ENCODE measurements around the gene IFI27.

IFI27 gene

GRCh38 chr14:94125659-94126418, 15.3 kb downstream of the IFI27 start:
- DNase-seq (ENCODE audit: low read depth), result no peak

GRCh38 chr14:94126419-94126677, 15.8 kb downstream of the IFI27 start:
- no peak for DNase-seq (ENCODE audit: low read depth)

GRCh38 chr14:94126800-94127199, 16.3 kb downstream of the IFI27 start:
- no peak for DNase-seq (ENCODE audit: low read depth)

- no peak for DNase-seq (ENCODE audit: low read depth)
Observed at GRCh38 chr14:94127330-94127729, 16.8 kb downstream of the IFI27 start.

- DNase-seq (ENCODE audit: low read depth), result no peak
Observed at GRCh38 chr14:94128216-94128839, 17.8 kb downstream of the IFI27 start.

- peak; percentile 34 for DNase-seq (ENCODE audit: low read depth)
Observed at GRCh38 chr14:94129111-94129757, 18.7 kb downstream of the IFI27 start, which contains the start of gene IFI27L2. IFI27L2 (minus strand) TSS chr14:94129604; CDS start chr14:94129564, 40 bp downstream.

GRCh38 chr14:94129758-94130414, 19.4 kb downstream of the IFI27 start:
- DNase-seq (ENCODE audit: low read depth), result no peak

GRCh38 chr14:94132285-94132887, 21.9 kb downstream of the IFI27 start:
- DNase-seq (ENCODE audit: low read depth), result peak; percentile 46

- no peak for DNase-seq (ENCODE audit: low read depth)
Observed at GRCh38 chr14:94135476-94135875, 24.9 kb downstream of the IFI27 start.

- peak; percentile 82 for DNase-seq (ENCODE audit: low read depth)
Observed at GRCh38 chr14:94136575-94137331, 26.2 kb downstream of the IFI27 start.

- no peak for DNase-seq (ENCODE audit: low read depth)
Observed at GRCh38 chr14:94138251-94138650, 27.7 kb downstream of the IFI27 start.

GRCh38 chr14:94139006-94139405, 28.5 kb downstream of the IFI27 start:
- no peak for DNase-seq (ENCODE audit: low read depth)

GRCh38 chr14:94139421-94139820, 28.9 kb downstream of the IFI27 start:
- no peak for DNase-seq (ENCODE audit: low read depth)

GRCh38 chr14:94142247-94142646, 31.7 kb downstream of the IFI27 start:
- no peak for DNase-seq (ENCODE audit: low read depth)

- DNase-seq (ENCODE audit: low read depth), result no peak
Observed at GRCh38 chr14:94142836-94143235, 32.3 kb downstream of the IFI27 start.

- no peak for DNase-seq (ENCODE audit: low read depth)
Observed at GRCh38 chr14:94143239-94143638, 32.7 kb downstream of the IFI27 start.

- no peak for DNase-seq (ENCODE audit: low read depth)
Observed at GRCh38 chr14:94143711-94144110, 33.2 kb downstream of the IFI27 start.

- DNase-seq (ENCODE audit: low read depth), result no peak
Observed at GRCh38 chr14:94144765-94145164, 34.2 kb downstream of the IFI27 start.

GRCh38 chr14:94145902-94146527, 35.5 kb downstream of the IFI27 start:
- no peak for DNase-seq (ENCODE audit: low read depth)

- DNase-seq (ENCODE audit: low read depth), result no peak
Observed at GRCh38 chr14:94152676-94153075, 42.1 kb downstream of the IFI27 start.

- no peak for DNase-seq (ENCODE audit: low read depth)
Observed at GRCh38 chr14:94153750-94154342, 43.3 kb downstream of the IFI27 start.
